ENCODE data around the gene GLI2. TPM values are rescaled to one million over a fixed set of nuclear protein-coding genes. Genes with fewer than 3 reads are reported as not detected.

GLI2 gene
- total and polyA plus RNA-seq, 2 of the 13 experiments (the other 11 are each of a cell fraction or from before 2014, with no cell fraction given) = not detected

GRCh38 chr2:120715353-120715752 is 20.3 kb upstream of the GLI2 start:
- ChIA-PET POLR2A (no interaction called here), CTCF (ENCODE audit: low intra/inter-chr PET ratio, low total read pairs) (no interaction called here)
- intact Hi-C loops (cut with micrococcal nuclease; ENCODE audit: unreplicated experiment) = no loop called here
- Histone ChIP-seq H3K27me3 (ENCODE audit: control insufficient read depth in 1 of 2, insufficient read depth in 2 of 2, low read length in 2 of 2) (peaks cover 7 to 80% of the 10 kb centered on the region in 2 experiments; a peak in 4 of 5 replicates), H3K4me3 (replicated peaks in 1 of 3; ENCODE audit: insufficient read depth in 1 of 3, low read depth in 2 of 3, low read length in 3 of 3) (no peak overlapping the region), H3K36me3 (replicated peaks in 1 of 2; ENCODE audit: control insufficient read depth in 1 of 2, insufficient read depth in 2 of 2, low read length in 2 of 2) (no peaks in the 10 kb centered on the region), H3K79me2 (ENCODE audit: insufficient read depth, low read length) (no peaks in the 10 kb centered on the region), H2AFZ (ENCODE audit: low read length) (no peak overlapping the region), H3K9ac (ENCODE audit: insufficient read depth, low read depth, low read length) (no peak overlapping the region), H3K27ac (ENCODE audit: extremely low read length, insufficient read depth, low read length) (no peak overlapping the region), H3K4me1 (ENCODE audit: insufficient read depth, low read length) (no peaks in the 10 kb centered on the region), H3K4me2 (ENCODE audit: low read depth, low read length) (no peak overlapping the region), H4K20me1 (ENCODE audit: insufficient read depth, low read length) (no peaks in the 10 kb centered on the region), H3K9me3 (ENCODE audit: low read length) (no peaks in the 10 kb centered on the region)
- in situ Hi-C loops (cut with HindIII; ENCODE audit: extremely low pct_ligation_motif_present, low pct_unique_long_range_greater_than_20kb) = no loop called here
- 26% methylated on average over 8 of the region's 8 CpGs for WGBS (ENCODE audit: low lambda C conversion rate)
- ATAC-seq (no peak), DNase-seq (ENCODE audit: low spot score) (no peak), FAIRE-seq (no peak)
- no TSS peak for BruUV-seq (replicated peaks)
- TF ChIP-seq ZBTB7A (CRISPR knock-in tag; IDR thresholded peaks at IDR 0.05) (no peak), RXRB (CRISPR knock-in tag; IDR thresholded peaks at IDR 0.05; ENCODE audit: borderline replicate concordance) (no peak), MEIS1 (CRISPR knock-in tag; IDR thresholded peaks at IDR 0.05; ENCODE audit: borderline replicate concordance) (no peak), NR1H2 (CRISPR knock-in tag; IDR thresholded peaks at IDR 0.05; ENCODE audit: borderline replicate concordance, low read depth) (no peak), MTF2 (CRISPR knock-in tag; IDR thresholded peaks at IDR 0.05; ENCODE audit: borderline replicate concordance) (no peak), ZNF432 (CRISPR knock-in tag; IDR thresholded peaks at IDR 0.05; ENCODE audit: borderline replicate concordance) (no peak), ZHX2 (IDR thresholded peaks at IDR 0.05; ENCODE audit: low read depth) (no peak), ZHX2 (CRISPR knock-in tag; IDR thresholded peaks at IDR 0.05; ENCODE audit: borderline replicate concordance) (no peak), BCLAF1 (IDR thresholded peaks at IDR 0.05) (no peak)
- TF ChIP-seq, protein P1, sequence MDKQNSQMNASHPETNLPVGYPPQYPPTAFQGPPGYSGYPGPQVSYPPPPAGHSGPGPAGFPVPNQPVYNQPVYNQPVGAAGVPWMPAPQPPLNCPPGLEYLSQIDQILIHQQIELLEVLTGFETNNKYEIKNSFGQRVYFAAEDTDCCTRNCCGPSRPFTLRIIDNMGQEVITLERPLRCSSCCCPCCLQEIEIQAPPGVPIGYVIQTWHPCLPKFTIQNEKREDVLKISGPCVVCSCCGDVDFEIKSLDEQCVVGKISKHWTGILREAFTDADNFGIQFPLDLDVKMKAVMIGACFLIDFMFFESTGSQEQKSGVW (CRISPR knock-in tag; IDR thresholded peaks at IDR 0.05; ENCODE audit: borderline replicate concordance) = no peak
- TF ChIP-seq, protein P2, sequence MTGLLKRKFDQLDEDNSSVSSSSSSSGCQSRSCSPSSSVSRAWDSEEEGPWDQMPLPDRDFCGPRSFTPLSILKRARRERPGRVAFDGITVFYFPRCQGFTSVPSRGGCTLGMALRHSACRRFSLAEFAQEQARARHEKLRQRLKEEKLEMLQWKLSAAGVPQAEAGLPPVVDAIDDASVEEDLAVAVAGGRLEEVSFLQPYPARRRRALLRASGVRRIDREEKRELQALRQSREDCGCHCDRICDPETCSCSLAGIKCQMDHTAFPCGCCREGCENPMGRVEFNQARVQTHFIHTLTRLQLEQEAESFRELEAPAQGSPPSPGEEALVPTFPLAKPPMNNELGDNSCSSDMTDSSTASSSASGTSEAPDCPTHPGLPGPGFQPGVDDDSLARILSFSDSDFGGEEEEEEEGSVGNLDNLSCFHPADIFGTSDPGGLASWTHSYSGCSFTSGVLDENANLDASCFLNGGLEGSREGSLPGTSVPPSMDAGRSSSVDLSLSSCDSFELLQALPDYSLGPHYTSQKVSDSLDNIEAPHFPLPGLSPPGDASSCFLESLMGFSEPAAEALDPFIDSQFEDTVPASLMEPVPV (CRISPR knock-in tag; IDR thresholded peaks at IDR 0.05) = no peak
- TF ChIP-seq, protein P3, sequence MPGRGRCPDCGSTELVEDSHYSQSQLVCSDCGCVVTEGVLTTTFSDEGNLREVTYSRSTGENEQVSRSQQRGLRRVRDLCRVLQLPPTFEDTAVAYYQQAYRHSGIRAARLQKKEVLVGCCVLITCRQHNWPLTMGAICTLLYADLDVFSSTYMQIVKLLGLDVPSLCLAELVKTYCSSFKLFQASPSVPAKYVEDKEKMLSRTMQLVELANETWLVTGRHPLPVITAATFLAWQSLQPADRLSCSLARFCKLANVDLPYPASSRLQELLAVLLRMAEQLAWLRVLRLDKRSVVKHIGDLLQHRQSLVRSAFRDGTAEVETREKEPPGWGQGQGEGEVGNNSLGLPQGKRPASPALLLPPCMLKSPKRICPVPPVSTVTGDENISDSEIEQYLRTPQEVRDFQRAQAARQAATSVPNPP (CRISPR knock-in tag; IDR thresholded peaks at IDR 0.05) = no peak
